HG03103 (cell line): ENCODE results near the gene PTPRK.

ENCODE experiments used
- ATAC-seq: cut with Tn5 transposase; IDR thresholded peaks from one replicate; pipeline ENCODE4 v1.9.1; 2021; ENCODE audit warnings: low read depth; ENCODE audit not compliant: unreplicated experiment

The PTPRK gene

GRCh38 chr6:128256095-128256494, 264.3 kb downstream of the PTPRK start:
- ATAC-seq = no peak

- peak; percentile 71 for ATAC-seq
Measured at GRCh38 chr6:128252341-128253176, 267.8 kb downstream of the PTPRK start.

DNA sequence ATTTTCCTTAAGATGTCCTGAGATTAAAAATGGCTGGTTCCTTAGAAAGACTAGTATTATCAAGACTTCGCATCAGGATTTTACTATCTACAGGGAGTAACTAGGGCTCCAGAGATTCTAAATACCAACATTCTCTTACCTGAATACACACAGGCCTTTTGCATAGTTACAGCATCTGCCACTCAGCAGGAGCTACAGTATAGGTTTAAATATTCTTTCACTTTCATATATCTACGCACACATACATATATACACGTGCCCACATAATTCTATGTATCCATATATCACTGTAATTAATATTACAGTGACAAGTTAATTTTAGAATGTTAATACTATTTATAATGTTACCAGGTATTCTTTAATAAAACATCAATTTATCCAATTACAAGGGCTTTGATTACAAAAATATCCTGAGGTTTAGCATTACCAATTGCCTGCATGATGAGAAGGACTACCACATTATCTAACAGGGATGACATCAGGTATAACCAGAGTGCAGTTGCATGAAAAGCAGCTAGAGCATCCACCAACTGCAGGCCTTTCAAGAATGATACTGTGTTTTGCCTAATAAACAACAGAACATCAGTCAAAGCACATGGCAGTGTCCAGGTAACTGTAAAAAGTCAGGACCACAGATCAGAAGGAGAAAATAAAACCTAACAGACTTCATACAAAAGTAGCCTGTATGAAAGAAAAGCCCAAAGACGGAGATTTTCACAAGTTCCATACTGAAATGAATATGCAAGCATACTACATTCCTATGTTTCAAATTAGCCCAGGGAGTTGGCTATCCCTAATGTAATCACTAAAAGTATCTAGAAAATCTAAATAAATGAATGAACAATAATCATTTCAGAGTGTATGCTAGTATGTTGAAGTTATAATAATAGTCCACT, 268.7 kb downstream of the PTPRK start:
- ATAC-seq = no peak

DNA sequence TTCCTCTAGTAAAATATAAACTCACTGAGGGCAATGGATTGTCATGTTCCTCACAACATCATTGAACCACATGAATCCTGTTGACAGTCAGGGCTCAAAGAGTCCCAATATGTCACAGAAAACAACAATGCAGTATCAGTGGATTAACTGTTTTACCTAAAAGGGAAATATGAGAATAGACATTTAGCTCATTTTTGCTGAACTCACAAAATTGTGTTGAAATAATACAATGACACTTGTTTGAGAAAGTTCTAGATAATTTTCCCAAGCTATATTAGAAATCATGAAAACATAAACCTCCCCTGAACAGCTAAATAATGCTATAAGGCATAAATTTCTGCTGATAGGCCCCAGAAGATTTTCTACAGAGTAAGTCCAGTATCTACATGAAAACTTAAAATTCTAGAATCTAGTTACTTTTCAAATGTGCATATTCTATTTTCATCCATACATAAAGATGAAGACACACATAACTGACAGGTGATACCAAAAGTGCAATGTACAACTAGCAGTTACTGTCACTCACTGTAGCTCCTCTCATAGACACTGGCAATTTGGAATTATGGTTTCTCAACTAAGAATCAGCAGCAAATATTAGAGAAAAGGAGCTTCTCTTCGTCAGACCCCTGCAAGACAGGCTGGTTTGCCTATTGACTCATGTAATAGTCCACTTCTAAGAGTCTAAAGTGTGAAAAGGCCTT, 269.9 kb downstream of the PTPRK start:
- ATAC-seq = no peak

GRCh38 chr6:128249429-128249828, 271.0 kb downstream of the PTPRK start:
- ATAC-seq = no peak

DNA sequence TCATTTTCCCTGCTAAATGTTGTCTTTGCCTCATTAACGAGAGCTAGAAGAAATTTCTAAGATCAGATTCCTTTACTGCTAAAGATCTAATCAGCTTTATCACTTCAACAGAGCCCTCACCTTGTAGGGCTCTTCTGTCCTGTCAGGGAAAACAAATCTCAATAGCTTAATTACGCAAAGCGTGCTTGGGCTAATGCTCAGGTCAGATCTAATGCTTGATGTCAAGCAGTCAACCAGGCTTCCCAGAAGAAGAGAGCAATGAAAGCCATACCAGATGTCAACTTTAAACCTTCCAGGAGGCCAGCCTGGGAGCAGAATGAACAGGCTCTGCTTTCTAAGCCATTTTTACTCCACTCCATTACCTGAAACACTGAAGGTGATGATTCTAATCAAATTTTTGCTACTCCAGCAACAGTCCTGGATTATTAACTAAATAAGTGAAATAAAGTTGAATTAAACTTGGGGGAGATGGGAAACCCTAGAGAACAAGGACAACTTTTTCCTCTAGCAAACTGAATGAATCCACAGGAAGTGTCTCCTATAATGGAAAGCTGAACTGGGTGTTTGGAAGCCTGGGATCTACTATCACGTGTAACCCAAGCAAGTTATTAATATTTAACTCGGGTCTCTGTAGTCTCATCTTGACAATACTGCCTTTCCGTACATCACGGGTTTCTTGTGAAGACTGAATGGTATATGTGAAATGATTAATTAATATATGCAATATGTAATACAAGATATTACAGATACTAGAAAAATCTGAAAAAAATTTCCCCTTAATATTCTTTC, 273.7 kb downstream of the PTPRK start:
- no peak for ATAC-seq

DNA sequence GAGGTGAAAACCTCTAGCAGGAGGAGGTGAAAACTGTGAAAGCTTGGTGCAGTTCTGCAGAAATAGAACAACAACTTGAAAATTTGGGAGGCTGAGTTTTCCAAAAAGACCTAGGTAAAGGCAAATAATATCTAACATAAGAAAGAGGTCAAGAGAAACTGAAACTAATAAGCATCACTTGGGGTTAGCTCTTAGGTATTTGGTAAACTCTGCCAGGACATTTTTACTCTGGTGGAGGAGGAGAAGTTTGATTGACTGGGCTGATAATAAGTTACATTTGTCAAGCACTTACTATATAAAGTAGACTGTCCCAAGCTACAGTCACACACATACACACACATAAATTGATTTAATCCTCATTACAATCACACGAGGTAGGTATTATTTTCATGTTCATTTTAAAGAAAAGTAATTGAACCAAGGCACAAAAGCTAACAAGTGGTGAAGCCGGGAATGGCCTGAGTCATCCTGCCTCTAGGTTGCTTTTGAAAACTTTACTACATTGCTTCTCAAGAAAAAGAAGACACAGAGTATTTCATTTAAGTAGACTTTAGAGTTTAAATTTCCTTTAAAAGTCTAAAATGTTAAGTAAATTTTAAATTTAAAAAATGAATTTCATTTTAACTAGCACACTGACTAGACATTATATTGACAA, 275.5 kb downstream of the PTPRK start:
- ATAC-seq = no peak

GRCh38 chr6:128242765-128243403, 277.5 kb downstream of the PTPRK start:
- no peak for ATAC-seq

DNA sequence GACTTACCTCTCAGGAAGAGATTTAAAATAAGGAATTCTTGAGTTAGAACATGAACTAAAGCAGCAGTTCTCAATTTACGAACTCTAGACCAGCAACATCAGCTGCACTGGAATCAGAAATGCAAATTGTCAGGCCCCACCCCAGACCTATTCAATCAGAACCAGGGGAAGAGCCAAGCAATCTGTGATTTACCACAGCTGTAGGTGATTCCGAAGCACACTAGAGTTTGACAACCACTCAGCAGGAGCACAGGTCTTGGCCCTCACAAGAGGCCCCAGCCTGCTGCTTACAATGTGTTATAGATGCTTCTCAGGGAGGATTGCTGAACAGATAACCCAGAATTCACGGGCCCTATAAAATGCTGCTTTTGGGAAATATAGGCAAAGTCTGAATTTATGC, 279.2 kb downstream of the PTPRK start:
- peak; percentile 47 for ATAC-seq

GRCh38 chr6:128240024-128240428, 280.4 kb downstream of the PTPRK start:
- ATAC-seq = peak; percentile 75

DNA sequence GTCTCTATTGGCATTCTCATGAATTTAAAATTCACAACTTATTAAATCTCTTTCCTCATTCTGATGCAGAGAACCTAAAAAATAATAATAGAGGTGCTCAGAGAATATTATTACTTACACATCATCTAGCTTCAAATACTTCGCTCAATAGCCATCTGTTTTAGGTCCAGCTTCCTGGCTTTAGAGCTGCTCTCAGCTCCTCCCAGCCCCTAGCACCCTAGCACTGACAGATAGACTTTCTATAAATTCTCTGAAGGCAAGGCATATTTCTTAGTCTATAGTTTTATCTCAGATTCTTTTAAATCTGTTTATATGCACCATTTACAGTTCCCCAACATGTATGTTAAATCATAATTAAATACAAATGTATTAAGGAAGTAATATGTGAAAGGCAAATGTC, 281.3 kb downstream of the PTPRK start:
- no peak for ATAC-seq

- no peak for ATAC-seq
Measured at GRCh38 chr6:128238225-128238624, 282.2 kb downstream of the PTPRK start.

DNA sequence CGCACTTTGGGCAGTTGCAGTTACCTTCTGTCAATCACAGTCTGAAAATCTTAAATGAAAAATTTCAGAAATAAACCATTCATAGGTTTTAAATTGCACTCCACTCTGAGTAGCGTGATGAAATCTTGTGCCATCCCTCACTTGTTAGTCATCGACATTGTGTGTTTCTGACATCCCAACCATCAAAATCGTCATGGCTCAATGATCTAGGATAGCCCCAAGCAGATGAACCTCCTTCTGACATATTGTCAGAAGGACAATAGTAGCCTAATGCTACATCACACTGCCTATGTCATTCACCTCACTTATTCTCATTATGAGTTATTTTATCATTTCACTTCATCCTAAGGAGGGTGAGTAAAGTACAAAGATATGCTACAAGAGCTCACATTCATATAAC, 284.8 kb downstream of the PTPRK start:
- no peak for ATAC-seq

- ATAC-seq = no peak
Measured at GRCh38 chr6:128233531-128233930, 286.9 kb downstream of the PTPRK start.

- no peak for ATAC-seq
Measured at GRCh38 chr6:128230267-128230989, 290.0 kb downstream of the PTPRK start.

DNA sequence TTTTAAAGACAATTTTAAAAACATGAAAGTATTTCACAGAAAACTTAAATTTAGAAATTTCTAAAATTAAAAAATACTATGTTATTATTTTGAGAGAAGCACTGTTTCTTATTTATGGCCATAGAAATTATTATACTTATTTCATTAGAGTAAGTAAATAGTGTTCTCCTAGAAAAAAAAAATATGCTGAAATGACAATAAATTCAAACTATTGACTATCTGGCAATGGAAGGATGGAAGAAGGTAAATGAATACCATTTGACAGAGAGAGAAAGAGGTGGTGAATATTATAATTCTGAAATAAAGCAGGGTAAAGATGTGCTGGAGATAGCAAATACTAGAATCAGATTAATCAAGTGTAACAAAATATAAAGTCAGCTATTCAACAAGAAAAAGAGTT, 294.8 kb downstream of the PTPRK start:
- ATAC-seq = no peak

GRCh38 chr6:128216917-128217316, 303.5 kb downstream of the PTPRK start:
- no peak for ATAC-seq

GRCh38 chr6:128209771-128210170, 310.6 kb downstream of the PTPRK start:
- ATAC-seq = no peak
